HG03460 (cell line): ENCODE measurements around the gene ABR.

Experiments
- ATAC-seq: cut with Tn5 transposase; IDR thresholded peaks from one replicate; pipeline ENCODE4 v1.9.1; 2021; ENCODE audit not compliant: unreplicated experiment

Gene ABR

GRCh38 chr17:1036171-1036844 is 143.5 kb downstream of the ABR start:
- no peak for ATAC-seq

- no peak for ATAC-seq
These were observed 144.1 kb downstream of the ABR start for GRCh38 chr17:1035546-1036170.

GRCh38 chr17:1034652-1035210 is 145.1 kb downstream of the ABR start:
- no peak for ATAC-seq

DNA sequence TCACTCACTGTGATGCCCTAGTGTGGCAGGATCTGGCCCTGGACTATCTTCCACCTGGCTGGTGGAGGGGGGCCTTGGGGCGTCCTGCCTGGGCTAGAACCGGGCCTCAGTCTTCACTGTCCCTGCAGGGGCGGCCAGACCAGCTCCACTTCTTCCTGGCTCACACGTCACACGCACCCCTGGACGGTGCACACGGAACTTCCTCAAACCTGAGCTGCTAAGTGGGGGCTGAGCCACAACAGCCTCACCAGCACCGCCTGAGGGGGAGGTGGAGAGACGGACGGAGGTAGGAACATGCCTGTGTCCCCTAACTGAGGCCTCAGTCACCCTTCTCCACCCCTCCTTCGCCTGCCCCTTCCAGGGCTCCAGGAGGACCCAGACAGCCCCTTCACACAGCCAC is 146.3 kb downstream of the ABR start:
- ATAC-seq, result no peak

DNA sequence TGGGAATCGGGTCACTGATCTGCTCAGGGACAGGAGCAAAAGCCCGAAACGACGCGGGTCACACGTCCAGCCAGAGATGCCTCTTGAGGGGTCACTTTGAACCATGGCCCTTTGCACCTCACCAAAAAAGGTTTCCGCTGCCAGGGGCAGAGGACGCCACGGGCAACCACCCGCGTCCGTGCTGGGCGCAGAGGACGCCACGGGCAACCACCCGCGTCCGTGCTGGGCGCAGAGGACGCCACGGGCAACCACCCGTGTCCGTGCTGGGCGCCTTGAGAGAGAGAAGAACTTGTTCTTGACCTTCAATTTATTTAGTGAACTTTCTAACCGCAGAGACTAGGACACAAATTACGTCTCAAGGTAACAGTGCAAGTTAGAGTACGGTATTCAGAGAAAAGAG is 147.4 kb downstream of the ABR start:
- no peak for ATAC-seq

- ATAC-seq, result no peak
These were observed 148.1 kb downstream of the ABR start for GRCh38 chr17:1031711-1032110.

DNA sequence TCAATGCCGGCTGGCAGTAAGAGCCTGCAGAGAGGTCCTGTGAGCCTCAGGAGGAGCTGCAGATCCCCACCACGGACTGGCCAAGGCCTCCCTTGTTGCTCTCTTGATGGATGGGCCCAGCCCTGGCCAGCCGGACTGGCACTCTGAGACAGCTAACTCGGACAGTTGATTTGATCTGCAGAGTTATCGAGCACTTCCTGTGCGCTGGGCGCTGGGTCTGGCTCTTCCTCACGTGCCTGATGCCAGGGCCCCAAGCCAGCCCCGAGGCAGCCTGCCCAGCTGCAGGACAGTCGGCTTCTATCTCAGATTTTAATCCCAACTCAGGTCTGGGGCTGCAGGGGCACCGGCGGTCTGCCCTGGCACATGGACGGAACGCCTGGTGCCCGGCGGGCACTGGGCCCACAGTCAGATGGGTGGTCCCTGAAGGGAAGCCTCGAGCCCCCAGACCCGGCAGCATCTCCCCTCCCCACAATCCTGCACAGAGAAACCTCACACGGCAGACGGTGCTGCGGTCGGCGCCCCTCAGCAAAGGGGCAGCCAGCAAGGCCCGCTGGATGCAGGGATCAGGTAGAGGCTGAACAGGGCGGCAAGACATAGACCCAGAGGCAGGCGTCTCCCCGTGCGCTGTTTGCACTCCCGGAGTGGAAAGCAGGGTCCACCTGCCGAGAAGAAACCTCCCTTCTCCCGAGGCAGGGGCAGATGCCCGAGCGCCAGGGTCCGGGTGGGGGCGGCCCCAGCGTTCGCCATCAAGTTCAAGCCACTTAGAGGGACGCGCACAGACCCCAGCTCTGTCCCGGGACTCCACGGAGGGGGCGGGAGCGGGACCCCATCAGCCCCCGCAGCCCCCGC is 148.9 kb downstream of the ABR start:
- ATAC-seq, result no peak

- ATAC-seq, result no peak
These were observed 149.7 kb downstream of the ABR start for GRCh38 chr17:1029922-1030644.

DNA sequence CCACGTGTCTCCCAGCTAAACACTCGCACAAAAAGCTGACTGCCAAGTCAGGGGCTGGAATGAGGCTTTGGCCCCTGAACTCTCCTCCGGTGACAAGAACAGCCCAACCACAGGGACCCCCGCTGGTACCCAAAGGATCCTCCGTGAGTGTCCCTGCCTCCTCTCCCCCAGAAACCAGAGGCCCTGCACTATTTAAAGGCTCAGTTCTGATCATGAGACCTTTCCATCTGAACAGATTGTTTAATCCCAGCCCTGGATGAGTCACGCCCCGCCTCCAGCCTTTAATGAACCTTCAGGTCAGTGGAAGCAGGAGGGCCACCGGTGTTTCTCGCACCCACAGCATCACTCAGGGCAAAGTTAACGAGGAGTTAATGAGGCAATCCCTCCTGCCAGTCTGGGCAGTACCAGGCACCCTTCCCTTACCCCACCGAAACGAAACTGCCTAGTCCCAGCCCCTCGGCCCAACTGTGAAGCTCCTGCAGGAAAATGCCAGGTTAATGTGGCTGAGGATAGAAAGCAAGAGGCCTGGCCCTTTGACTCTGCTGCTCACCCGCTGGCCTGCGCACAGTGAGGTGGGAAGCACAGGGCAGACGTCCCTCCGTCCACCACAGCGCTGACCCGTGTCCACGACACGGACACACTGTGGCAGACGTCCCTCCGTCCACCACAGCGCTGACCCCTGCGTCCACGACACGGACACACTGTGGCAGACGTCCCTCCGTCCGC is 150.4 kb downstream of the ABR start:
- ATAC-seq, result no peak

DNA sequence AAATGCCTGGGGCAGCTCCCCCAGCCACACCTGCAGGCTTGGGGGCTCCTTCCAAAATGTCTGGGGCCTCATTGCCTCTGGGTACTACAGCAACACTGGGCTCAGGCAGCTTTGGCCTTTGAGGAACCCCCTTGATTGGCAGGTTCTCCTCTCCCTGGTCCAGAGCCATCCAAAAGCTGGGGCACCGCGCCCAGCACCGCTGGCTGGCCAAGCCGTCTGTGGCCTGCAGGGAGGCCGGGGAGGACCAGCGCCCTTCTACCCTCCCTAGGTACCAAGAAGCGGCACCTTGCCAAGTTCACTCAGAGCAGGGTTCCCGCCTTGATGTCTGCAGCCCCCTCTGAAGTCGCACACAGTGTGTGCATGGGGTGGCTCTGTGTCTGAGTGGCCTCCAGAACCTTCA is 152.7 kb downstream of the ABR start:
- no peak for ATAC-seq

GRCh38 chr17:1026599-1026975 is 153.2 kb downstream of the ABR start:
- ATAC-seq, result no peak

- no peak for ATAC-seq
These were observed 153.8 kb downstream of the ABR start for GRCh38 chr17:1025733-1026598.

- no peak for ATAC-seq
These were observed 155.7 kb downstream of the ABR start for GRCh38 chr17:1024076-1024475.

- ATAC-seq, result no peak
These were observed 157.3 kb downstream of the ABR start for GRCh38 chr17:1022278-1023024.

DNA sequence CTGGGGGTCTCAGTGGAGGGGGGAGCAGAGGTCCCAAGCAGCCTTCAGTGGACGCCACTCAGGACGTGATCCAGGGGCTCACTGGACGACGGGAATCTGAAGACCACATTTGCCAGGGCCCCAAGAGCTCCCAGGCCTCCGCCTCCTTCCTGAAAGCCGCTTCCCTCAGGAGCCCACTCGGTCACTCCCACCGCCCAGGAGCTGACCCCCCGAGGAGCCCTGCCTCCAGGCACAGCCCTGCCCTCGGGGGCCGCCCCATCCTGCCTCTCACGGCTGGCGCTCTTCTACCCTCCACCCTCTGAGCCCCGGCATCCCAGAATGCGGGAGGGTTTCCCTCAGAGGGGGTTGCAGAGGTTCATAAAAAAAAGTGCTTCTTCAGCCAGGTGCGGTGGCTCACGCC is 158.6 kb downstream of the ABR start:
- no peak for ATAC-seq

- no peak for ATAC-seq
These were observed 160.3 kb downstream of the ABR start for GRCh38 chr17:1019451-1019850.

- ATAC-seq, result no peak
These were observed 161.2 kb downstream of the ABR start for GRCh38 chr17:1018547-1018946.

GRCh38 chr17:1013729-1014090 is 166.1 kb downstream of the ABR start:
- no peak for ATAC-seq
